Peyer's patch (tissue), 4 donors: Measurements from ENCODE around the gene LCE2D. TPM values are rescaled to one million over a fixed set of nuclear protein-coding genes. Genes with fewer than 3 reads are reported as not detected.
"Not testable (repeated sequence)": the region's sequence is repeated elsewhere in the genome, so short reads cannot be mapped to it uniquely, and the experiment has no call there.

ENCODE experiments used
- DNase-seq, 3 donors: peaks; one replicate each; pipeline ENCODE4 v3.0.0-alpha.2; 2017 to 2019
- H3K27ac ChIP-seq, 4 donors: fragments of 200-600 bp; sonication (generic); one replicate each; pipeline ENCODE4 v1.5.1; 2016 to 2019
- H3K27me3 ChIP-seq, 2 donors: fragments of 200-600 bp; sonication (generic); one replicate each; pipeline ENCODE4 v1.5.1; 2019
- H3K36me3 ChIP-seq, 3 donors: fragments of 200-600 bp; sonication (generic); one replicate each; pipeline ENCODE4 v1.5.1; 2016 to 2019
- H3K4me1 ChIP-seq, 4 donors: fragments of 200-600 bp; sonication (generic); one replicate each; pipeline ENCODE4 v1.5.1; 2016 to 2019
- H3K4me3 ChIP-seq, 4 donors: fragments of 200-600 bp; sonication (generic); 1 replicate in 3 of 4; 2 replicates in 1 of 4; pipeline ENCODE4 v1.5.1; 2016 to 2019; ENCODE audit warnings: mild to moderate bottlenecking in 1 of 4
- H3K9me3 ChIP-seq, 4 donors: fragments of 200-600 bp; sonication (generic); one replicate each; pipeline ENCODE4 v1.5.1; 2016 to 2019; ENCODE audit warnings: mild to moderate bottlenecking in 1 of 4
- CTCF ChIP-seq, 6 experiments: fragments of 450-650 bp in 4 of 6; fragments of 200-600 bp in 2 of 6; sonication (generic) in 1 of 6; IDR thresholded peaks; one replicate each; pipeline ENCODE4 v1.5.1; 2017 to 2019; ENCODE audit warnings: antibody characterized with exemption in 6 of 6, mild to moderate bottlenecking in 3 of 6, moderate library complexity in 1 of 6
- POLR2A ChIP-seq, 2 donors: fragments of 450-650 bp; IDR thresholded peaks; one replicate each; pipeline ENCODE4 v1.5.1; 2017; ENCODE audit warnings: antibody characterized with exemption in 2 of 2, mild to moderate bottlenecking in 2 of 2, moderate library complexity in 2 of 2
- total RNA-seq, 4 donors: library from RNA; depleted of rRNA; stranded (reverse); fragments of >200 nt; gene quantifications; one replicate each; pipeline ENCODE4 v1.1.0, GENCODE V29; 2016

LCE2D gene
- total RNA-seq, 4 donors from 2014 or later, result not detected

- no peaks in the 10 kb centered on the region for H3K4me1 ChIP-seq
- H3K36me3 ChIP-seq, result no peaks in the 10 kb centered on the region
- DNase-seq, result no peak
- no peaks in the 10 kb centered on the region for H3K27me3 ChIP-seq
- no peak overlapping the region for H3K4me3 ChIP-seq
- TF ChIP-seq CTCF (IDR thresholded peaks at IDR 0.05) (no peak), POLR2A (IDR thresholded peaks at IDR 0.05) (no peak)
- H3K27ac ChIP-seq, result no peak overlapping the region
- no peaks in the 10 kb centered on the region for H3K9me3 ChIP-seq
Observed at GRCh38 chr1:152673016-152673415, 9.8 kb downstream of the LCE2D start.

GRCh38 chr1:152674983-152675382, 11.8 kb downstream of the LCE2D start, which contains the start of gene LCE2C:
Gene LCE2C (plus strand): TSS chr1:152675279. CDS start chr1:152676016, 737 bp downstream.
- not testable (repeated sequence) for H3K9me3 ChIP-seq, H3K4me1 ChIP-seq, H3K27me3 ChIP-seq, DNase-seq, H3K4me3 ChIP-seq, H3K36me3 ChIP-seq, H3K27ac ChIP-seq

- H3K36me3 ChIP-seq, result no peaks in the 10 kb centered on the region
- H3K27me3 ChIP-seq, result no peaks in the 10 kb centered on the region
- H3K27ac ChIP-seq, result no peak overlapping the region
- DNase-seq, result no peak
- TF ChIP-seq POLR2A (IDR thresholded peaks at IDR 0.05), result no peak
- TF ChIP-seq CTCF (IDR thresholded peaks at IDR 0.05), result no peak
- H3K4me1 ChIP-seq, result no peaks in the 10 kb centered on the region
- H3K9me3 ChIP-seq, result no peaks in the 10 kb centered on the region
- no peak overlapping the region for H3K4me3 ChIP-seq
Observed at GRCh38 chr1:152679459-152679858, 16.3 kb downstream of the LCE2D start.

- DNase-seq, result no peak
- TF ChIP-seq CTCF (IDR thresholded peaks at IDR 0.05) (no peak), POLR2A (IDR thresholded peaks at IDR 0.05) (no peak)
- Histone ChIP-seq H3K27me3 (no peaks in the 10 kb centered on the region), H3K4me3 (no peak overlapping the region), H3K27ac (no peak overlapping the region), H3K9me3 (no peaks in the 10 kb centered on the region), H3K36me3 (no peaks in the 10 kb centered on the region), H3K4me1 (no peaks in the 10 kb centered on the region)
Observed at GRCh38 chr1:152681616-152682015, 18.4 kb downstream of the LCE2D start.

GRCh38 chr1:152683846-152684245, 20.7 kb downstream of the LCE2D start:
- Histone ChIP-seq H3K9me3 (no peaks in the 10 kb centered on the region), H3K4me1 (no peaks in the 10 kb centered on the region), H3K27me3 (no peaks in the 10 kb centered on the region), H3K27ac (no peak overlapping the region), H3K4me3 (no peak overlapping the region), H3K36me3 (no peaks in the 10 kb centered on the region)
- TF ChIP-seq CTCF (IDR thresholded peaks at IDR 0.05) (no peak), POLR2A (IDR thresholded peaks at IDR 0.05) (no peak)
- no peak for DNase-seq

GRCh38 chr1:152685823-152686222, 22.6 kb downstream of the LCE2D start, which contains the start of gene LCE2B:
Gene LCE2B (plus strand): TSS chr1:152686123. CDS start chr1:152686844, 721 bp downstream.
- not testable (repeated sequence) for DNase-seq, H3K9me3 ChIP-seq, H3K4me1 ChIP-seq, H3K27ac ChIP-seq, H3K4me3 ChIP-seq, H3K27me3 ChIP-seq, H3K36me3 ChIP-seq
